Non-pigmented ciliary epithelial cell (primary cell): ENCODE results near the gene ENGASE.
A peak's percentile ranks its signal among the peaks of the same experiment; 100 is the strongest.
"Not testable (repeated sequence)": the region's sequence is repeated elsewhere in the genome, so short reads cannot be mapped to it uniquely, and the experiment has no call there.

Source experiments
- DNase-seq: peaks from one replicate; pipeline ENCODE4 v3.0.0-alpha.2; 2010; ENCODE audit warnings: low read depth

The ENGASE gene, protein sequence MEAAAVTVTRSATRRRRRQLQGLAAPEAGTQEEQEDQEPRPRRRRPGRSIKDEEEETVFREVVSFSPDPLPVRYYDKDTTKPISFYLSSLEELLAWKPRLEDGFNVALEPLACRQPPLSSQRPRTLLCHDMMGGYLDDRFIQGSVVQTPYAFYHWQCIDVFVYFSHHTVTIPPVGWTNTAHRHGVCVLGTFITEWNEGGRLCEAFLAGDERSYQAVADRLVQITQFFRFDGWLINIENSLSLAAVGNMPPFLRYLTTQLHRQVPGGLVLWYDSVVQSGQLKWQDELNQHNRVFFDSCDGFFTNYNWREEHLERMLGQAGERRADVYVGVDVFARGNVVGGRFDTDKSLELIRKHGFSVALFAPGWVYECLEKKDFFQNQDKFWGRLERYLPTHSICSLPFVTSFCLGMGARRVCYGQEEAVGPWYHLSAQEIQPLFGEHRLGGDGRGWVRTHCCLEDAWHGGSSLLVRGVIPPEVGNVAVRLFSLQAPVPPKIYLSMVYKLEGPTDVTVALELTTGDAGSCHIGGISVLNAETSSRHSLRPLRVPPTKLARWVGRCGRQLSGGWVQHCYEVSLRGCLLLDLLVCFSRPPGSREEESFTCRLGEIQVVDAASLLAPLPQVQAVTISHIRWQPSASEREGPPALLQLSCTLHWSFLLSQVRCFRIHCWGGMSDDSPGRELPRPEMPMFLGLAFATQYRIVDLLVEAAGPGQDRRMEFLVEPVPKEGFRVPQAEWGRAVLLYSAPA

DNA sequence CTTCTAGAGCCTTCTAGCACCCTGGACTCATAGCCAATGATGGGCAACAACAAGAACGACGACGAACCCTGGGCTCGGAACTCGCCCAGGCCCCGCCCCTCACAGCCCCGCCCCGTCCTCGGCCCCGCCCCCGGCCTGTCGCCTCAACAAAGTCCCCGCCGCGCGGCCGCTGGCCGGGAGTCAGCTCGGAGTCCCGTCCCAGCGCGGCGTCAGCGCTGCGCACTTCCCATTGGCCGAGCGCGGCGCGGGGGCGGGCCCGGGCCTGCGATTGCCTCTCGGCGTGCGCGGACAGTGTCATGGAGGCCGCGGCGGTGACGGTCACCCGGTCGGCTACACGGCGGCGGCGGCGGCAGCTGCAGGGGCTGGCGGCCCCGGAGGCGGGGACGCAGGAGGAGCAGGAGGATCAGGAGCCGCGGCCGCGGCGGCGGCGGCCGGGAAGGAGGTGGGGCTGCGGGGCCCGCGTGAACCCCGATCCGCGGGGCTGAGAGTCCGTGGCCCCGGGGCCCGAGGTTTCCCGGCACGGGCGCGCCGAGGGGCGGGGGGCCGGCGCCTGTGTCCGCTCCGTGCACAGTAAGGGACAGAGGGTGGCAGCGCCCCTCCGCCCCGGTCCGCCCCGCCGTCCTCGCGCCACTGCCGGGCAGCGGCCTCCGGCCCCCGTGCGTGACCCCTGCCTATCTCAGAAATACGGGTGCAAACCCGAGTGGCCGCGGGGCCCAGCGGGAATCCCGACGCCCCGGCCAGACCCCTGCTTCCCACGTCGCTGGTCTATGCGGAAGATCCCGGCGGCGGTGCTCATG lies at the start of gene ENGASE:
Gene ENGASE (plus strand): TSS at position 176 of the 797 bp plus-strand sequence. CDS start 121 bp downstream, at position 297.
- peak; percentile 48 for DNase-seq

DNA sequence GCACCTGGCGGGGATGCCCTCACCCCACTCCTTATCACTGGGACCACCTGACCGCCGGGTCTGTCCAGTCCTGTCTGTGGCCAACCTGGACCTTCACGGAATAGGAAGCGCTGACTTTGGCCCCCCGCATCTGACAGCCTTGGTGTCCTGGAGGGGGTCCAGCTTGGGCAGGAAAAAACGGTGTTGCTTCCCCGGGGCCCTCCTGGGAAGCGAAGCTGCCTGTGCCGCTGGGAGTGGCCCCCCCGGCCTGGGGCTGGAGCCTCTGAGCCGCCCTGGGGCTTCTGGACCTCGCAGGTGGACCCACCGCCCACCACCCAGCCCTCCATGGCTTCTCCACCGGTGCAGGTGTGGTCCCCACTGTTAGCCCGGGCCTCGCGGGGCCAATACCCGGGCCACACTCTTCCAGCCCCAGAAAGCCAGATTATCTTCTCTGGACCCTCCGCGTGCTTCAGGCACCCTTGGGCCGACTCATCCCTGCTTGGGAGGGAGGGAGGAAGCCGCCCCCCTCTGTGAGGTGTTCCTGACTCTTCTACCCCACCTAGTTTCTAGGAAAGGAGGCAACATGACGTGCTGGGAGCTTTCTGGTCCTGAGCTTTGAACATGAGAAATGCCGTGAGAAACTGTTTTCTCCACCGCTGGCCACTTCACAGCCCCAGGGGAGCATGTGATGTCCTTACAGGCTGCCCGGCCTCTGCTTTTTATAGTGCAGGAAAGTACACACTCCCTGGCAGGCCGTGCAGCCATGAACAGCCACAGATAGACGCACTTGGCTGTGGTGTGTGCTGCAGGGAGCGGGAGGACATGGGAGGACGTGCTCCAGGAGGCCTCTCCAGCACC lies 49.5 kb upstream of the ENGASE start:
- no peak for DNase-seq

DNA sequence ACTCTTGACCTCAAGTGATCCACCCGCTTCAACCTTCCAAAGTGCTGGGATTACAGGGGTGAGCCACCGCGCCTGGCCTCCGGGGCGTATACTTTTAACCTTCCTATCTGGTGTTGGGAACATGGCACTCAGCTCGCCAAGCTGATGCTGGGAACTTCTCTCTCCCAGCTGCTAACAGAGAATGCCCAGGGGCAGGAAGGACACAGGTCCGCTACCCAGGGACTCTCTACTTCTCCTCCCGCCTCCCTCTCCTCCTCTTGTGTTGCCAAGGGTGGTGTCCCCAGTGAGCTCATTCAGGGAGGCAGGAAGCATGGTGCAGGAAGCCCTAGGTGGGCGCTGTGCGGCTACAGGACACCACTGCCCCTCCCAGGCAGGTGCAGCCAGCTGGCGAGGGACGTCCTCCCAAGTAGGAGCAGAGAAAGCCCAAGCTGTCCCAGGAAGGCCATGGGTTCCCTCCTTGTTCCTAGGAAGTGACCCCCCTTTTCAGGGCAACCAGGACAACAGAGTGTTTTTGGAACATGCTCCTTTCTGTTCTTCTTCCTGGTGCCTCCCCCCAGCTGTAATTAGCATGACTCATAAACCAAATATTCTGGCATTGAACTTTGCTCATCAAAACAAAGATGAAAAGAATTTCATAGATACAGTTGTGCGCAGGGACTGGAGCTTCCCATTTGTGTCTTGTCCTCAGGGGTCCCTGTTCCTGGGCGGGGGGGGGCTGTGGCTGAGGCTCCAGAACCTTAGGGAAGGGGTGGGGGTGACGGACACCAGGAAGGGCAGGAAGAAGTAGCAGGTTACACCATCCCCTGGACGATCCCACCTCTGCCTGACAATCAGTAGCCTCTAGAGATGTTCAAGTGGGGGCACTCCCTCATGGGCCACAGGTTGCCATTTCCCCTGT lies 48.0 kb upstream of the ENGASE start:
- DNase-seq, result no peak

DNA sequence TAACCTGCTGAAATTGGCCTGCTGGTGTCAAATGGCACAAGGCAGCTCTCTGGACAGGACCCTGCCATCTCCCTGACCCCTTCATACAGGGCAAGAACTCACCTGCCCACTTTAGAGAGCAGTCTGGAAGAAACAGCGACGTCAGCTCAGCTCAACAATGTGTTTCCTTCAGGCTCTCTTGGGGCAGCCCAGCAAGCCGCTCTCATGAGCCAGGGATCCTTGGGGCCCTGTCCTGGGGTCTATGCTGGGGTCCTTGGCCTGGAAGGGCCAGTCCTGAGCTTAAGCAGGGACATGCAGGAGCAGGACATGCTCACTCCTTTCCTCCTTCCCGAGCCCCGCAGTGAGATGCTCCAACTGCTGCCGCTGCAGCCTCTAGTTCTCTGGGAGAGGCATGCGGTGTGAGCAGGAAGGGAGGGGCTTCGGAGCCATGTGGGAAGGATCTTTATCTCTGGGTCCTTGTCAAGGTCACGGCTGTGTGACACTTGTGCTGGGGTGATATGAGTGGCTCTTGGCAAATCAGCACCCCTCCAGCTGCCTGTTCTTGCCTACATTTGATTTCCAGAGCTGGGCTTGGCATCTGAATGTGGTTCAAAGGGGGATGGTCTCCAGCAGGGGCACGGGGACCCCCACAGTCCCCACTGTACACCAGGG lies 47.2 kb upstream of the ENGASE start:
- DNase-seq, result no peak

DNA sequence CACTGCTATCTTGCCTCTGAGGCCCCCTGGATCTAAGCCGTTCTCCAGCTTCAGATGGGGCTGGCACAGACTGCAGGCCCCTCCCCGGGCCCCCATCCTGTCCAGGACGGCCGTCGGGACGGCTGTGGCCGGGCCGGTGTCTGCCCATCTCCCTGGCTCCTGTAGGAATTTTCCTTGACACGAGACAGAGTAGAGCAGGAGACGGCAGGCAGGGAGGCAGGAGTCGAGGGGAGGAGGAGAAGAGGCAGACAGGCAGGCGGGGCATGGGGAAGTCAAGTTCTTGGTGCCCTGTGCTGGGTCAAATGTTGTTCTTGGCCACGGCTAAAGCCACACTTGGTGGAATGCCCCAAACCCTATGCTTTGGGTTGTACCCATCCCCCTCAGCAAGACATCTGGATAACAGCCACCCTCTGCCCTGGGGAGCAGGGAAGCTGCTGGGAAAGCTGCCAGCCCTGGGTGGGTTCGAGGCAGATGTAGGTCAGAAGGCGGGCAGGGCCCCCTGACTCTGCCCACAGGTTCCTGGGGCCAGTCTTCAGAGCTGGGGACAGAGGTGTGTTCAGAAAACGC lies 46.6 kb upstream of the ENGASE start:
- DNase-seq, result no peak

DNA sequence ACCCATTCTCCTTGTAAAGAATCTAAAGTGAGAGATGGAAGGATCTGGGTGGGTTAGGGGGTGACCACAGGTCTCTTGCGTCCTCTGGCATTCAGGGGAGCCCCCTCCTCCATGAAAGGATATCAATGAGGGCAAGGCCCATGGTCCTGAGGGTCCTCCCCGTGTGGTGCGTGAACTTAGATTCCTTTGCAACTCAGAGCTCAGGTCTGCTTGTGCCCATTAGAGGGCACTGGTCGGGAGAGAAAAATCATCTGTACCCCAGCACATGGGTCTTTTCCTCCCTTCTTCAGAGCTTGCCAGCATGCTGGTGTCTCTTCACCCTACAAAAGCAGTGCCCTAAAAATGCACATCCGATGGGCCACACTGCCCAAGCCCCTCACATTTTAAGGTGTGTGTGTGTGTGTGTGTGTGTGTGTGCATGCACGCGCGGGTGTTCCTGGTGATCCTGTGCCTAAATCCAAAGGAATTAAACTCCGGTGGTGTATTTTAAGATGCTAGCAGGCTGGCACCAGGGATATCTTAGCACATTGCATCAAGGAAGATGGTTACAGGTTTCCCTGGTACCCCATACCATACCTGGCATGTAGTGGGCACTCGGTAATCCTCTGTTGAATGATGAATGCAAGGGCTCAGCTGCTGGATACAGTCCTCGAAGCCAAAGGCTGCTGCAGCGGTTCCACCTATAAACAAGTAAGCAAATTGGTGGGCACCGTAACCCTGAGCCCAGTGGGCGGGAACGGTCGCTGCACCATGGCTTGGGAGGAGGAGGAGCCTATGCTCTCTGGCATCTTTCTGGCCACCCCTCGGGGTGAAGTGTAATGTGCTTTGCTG lies 45.9 kb upstream of the ENGASE start:
- no peak for DNase-seq

DNA sequence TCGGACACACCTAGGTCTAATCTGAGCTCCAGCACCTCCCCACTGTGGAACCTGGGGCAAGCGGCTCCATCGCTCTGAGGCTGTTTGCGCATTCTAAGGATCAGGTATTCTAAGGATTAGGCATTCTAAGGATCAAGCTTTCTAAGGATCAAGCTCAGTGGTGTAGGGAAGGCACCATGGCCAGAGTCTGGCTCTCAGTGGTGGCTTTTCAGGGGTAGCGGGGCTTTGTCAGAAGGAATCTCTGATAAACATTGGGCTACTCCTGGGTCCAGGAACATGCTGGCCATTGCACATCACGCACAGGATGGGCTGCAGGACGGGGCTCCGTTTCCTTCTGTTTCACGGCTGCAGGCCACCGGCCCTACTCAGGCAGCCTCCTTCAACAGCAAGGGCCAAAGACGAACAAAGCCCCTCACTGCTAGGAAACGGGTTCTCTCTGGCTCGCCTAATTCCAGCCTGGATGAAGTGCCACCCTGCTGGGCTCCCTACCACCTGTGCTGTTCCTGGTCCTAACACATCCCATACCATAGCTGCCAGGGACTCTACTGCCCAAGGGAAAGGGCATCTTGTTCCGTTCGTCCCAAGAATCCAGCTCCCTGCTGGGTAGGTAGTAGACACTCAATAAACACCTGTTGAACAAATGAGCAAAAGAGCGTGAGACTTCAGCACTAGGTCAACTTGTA lies 45.2 kb upstream of the ENGASE start:
- no peak for DNase-seq

DNA sequence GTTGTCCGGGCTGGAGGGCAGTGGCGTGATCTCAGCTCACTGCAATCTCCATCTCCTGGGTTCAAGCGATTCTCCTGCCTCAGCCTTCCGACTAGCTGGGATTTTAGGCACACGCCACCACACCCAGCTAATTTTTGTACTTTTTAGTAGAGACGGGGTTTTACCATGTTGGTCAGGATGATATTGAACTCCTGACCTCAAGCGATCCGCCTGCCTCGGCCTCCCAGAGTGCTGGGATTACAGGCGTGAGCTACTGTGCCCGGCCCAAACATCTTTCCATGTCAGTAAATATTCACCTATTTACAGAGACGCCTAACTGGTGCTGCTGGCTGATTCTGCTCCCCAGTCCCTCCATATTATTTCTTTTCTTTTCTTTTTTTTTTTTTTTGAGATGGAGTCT lies 44.0 kb upstream of the ENGASE start:
- not testable (repeated sequence) for DNase-seq

DNA sequence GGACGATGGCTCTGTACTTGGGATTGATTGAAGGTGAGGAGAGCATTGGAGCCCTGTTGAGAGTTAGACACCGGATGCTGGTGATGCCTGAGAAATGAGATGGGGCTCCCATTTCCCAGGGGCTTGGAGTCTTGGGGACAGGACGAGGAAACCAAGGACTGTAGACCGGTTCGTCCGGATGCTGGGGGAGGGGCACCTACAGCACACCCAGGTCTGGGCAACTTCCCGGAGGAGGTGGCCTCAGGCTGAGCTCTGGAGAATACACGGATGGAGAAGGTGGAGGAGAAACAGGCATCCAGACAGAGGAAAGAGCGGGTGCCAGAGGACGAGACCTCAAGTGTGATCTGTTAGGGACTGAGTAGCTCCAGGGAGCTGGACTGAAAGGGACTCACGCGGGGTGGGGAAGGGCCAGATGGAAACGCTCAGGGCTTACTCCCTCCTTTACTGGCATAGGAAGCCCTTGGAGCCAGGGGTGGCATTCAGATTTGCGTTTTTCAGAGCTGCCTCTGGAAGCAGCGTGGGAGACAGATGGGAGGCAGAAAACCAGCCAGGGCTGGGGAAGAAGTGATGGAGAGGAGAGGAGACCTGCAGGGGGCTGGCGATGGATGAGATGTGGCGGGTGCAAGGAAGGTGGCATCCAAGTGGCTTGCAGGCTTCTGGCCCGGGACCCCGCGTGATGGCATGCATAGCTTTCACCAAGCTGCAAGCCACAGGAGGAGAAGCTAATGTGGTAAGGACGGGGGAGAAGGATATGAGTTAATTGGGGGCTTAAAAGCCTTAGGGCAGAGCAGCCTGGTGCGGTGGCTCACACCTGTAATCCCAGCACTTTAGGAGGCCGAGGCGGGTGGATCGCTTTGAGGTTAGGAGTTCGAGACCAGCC lies 42.4 kb upstream of the ENGASE start:
- DNase-seq, result no peak

DNA sequence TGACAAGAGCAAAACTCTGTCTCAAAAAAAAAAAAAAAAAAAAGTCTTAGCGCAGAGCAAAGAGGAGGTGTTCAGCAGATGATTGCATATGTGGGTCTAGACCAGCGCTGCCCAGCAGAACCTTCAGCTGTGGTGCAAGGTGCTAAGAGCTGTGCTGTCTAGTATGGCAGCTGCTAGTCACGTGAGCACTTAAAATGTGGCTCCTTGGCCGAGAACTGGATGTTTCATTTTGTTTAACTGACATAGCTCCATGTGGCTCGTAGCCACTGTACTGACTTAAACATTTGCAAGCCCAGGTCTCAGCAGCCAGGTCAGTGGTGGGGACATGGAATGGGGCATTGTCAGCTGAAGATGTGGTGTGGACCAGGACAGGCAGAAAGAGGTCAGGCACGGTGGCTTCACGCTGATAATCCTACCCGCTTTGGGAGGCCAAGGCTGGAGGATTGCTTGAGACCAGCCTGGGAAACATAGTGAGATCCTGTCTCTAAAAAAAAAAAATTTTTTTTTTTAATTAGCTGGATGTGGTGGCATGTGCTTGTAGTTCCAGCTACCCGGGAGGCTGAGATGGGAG lies 41.5 kb upstream of the ENGASE start:
- DNase-seq, result no peak

DNA sequence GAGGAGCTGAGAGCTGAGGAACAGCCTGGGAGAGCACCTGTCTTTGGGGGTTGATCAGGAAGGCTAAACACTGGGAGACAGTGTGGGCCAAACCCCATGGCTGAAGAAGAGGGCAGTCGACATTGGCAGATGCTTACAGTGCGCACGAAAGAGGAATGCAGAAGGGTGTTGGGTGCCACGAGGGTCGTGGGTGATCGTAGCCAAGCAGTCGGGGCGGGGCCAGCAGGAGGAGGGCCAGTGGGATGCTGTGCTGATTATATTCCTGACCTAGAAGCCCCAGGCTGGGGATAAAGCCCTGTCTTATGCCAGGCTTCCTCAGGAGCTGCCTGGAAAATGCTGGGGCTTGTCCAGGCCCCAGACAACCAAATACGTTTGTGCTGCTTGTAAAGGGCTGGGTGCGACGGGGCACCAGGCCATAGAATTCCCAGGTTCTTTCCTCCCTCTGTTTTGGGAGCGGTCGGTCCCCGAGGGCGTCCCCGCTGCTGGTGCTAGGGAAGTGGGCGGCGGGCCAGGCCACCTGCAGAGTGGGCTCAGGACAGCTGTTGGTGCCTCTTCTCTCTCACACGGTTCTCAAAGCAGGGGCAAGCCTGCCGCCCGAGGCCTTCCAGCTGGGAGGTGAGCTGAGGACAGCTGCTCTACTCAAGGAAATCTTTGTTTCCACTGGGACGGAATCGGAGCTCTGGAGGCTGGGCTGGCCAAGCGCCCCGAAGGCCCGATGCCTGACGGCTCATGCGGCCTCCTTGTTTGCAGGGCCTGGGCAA lies 40.7 kb upstream of the ENGASE start:
- no peak for DNase-seq

DNA sequence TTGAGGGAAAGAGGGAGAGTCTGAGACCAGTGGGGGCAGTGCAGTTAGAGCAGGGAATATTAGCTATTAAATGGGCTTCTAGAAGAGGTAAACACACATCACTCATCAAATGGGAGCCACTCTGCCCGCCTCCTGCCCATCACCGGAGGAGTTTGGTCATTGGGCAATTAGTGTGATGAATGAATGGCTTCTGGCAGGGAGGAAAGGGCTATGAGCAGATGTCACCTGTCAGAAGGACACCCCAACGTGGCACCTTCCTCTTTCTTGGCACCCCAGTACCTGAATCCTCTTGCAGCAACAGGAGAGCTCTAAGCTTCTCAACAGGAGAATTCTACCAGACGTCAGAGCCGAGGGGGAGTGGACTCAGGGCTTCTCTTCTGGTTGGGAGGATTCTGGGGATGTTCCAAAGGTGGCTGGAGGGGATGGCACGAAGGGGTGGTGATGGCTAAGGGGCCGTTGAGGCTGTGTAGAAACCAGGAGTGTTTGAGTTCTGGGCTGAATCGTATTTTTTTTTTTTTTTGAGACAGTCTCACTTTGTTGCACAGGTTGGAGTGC lies 39.6 kb upstream of the ENGASE start:
- no peak for DNase-seq

DNA sequence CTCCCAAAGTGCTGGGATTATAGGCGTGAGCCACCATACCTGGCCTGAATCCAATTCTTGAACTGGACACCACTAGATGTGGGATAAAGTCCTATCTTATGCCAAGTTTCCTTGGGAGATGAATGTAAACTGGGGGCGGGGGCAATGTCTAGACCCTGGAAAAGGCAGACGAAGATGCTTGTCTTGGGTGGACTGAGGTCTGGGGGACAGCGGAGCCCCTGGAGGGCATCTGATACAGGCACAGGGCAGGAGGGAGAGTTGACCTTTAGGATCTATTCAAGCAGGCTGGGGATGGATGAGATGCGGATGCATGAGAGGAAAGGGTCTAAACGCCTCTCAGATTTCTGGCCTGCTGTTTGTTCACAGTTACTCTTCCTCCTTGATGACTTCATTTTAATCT lies 38.9 kb upstream of the ENGASE start:
- DNase-seq, result no peak

DNA sequence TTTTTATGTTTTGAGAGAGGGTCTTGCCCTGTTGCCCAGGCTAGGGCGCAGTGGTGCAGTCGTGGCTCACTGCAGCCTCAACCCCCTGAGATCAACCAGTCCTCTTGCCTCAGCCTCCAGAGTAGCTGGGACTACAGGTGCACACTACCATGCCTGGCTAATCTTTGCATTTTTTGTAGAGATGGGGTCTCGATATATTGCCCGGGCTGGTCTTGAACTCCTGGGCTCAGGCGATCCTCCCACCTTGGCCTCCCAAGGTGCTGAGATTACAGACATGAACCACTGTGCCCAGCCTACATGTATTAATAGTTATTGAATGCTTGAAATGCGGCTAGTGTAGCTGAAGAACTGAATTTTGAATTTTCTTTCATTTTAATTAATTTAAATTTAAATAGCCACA lies 38.4 kb upstream of the ENGASE start:
- DNase-seq, result no peak

DNA sequence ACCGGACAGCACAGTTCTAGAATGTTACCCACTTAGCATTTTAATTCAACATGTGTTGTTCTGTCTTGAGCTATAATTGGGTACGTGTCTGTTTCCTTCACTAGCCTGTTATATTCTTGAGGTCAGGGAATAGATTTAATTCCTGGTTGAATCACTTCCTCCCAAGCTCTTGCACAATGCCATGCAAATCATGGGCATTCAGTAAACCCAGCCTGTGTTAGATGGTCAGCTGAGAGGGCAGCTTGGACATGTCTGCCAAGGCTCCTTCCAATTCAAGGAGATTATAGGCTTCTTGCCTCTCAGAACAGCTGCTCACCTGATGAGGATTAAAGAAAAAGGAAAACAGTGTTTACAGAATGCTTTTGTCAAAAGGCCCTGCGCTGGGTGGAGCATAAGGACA lies 38.0 kb upstream of the ENGASE start:
- DNase-seq, result peak; percentile 60
